GM12892 (cell line): ENCODE data around the gene GULP1.

Experiments
- POLR2A ChIP-seq: IDR thresholded peaks from 2 replicates; pipeline ENCODE4 v1.6.1; 2011; ENCODE audit warnings: low read depth, low read length, control low read depth
- POLR2AphosphoS5 ChIP-seq: IDR thresholded peaks from 2 replicates; pipeline ENCODE4 v1.6.1; 2011; ENCODE audit warnings: low read depth, low read length, control low read depth
- TAF1 ChIP-seq: IDR thresholded peaks from 2 replicates; pipeline ENCODE4 v1.6.1; 2011; ENCODE audit warnings: low read depth, mild to moderate bottlenecking, control low read depth, low read length, borderline replicate concordance

DNA sequence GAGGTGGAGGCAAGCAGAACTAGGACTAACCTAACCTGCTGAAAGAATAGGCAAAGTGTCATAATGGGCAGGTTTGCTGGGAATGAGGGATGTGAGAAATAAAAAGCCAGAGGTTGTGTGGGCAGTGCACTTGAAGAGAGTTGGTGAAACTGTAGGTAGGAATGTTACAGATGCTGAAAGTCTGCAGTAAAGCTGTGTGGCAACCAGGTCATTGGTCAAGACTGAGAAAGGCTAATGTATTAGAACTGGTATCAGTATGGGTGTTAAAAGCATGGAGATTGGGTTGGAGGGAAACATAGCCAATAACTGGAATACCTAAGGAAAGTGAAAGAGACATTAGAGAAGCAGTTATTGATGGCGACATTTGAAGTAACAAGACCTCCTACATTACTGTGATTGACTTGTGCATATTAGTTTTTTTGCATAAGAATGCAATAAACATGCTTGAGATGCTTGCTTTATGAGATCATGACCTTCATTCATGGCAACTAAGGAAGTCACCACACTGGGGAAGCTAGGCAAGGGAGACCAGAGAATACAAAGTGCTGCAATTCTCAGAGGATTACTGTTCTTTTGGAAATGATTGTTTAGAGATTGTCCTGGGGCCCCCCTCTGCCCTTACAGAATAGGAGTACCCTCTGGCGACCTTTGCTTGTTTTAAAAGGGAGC lies 11.8 kb downstream of the GULP1 start:
- TF ChIP-seq POLR2A (no peak), POLR2AphosphoS5 (no peak), TAF1 (no peak)
